Measurements from ENCODE around the gene CLN5. TPM values are rescaled to one million over a fixed set of nuclear protein-coding genes. Genes with fewer than 3 reads are reported as not detected.

The CLN5 gene
- total RNA-seq, 1 experiment from 2014 or later: 21.4 TPM

- TF ChIP-seq REST (IDR thresholded peaks at IDR 0.05; ENCODE audit: insufficient read depth in 1 of 2, low read depth in 2 of 2, low read length in 1 of 2): peak; percentile 64 to 67
- no peak for TF ChIP-seq CTCF (IDR thresholded peaks at IDR 0.05)
- CTCF ChIA-PET: no interaction called here
- no TSS peak for BruUV-seq (replicated peaks)
Observed at GRCh38 chr13:76954538-76954937, 37.3 kb upstream of the CLN5 start.

GRCh38 chr13:76955193-76955592 is 36.7 kb upstream of the CLN5 start:
- Histone ChIP-seq H3K4me3 (ENCODE audit: low read depth in 2 of 2, low read length in 2 of 2) (no peak overlapping the region), H3K4me1 (ENCODE audit: control insufficient read depth, insufficient read depth, low read length) (no peaks in the 10 kb centered on the region), H3K36me3 (ENCODE audit: control insufficient read depth, insufficient read depth, low read length) (no peaks in the 10 kb centered on the region), H3K9me3 (ENCODE audit: control insufficient read depth, insufficient read depth, low read depth, low read length) (no peaks in the 10 kb centered on the region), H3K27me3 (ENCODE audit: control insufficient read depth, insufficient read depth, low read length) (no peaks in the 10 kb centered on the region), H3K27ac (ENCODE audit: low read length) (no peak overlapping the region)
- POLR2A ChIA-PET: no interaction called here
- DNase-seq (ENCODE audit: low read depth, low spot score) (no peak), ATAC-seq (no peak)
- CTCF ChIA-PET: no interaction called here
- no TSS peak for BruUV-seq (replicated peaks)
- in situ Hi-C loops (cut with HindIII; ENCODE audit: low pct_unique_long_range_greater_than_20kb, low sequenced_read_pairs): no loop called here
- no peak for TF ChIP-seq POLR2AphosphoS5 (IDR thresholded peaks at IDR 0.05; ENCODE audit: low read depth, low read length)
- no peak for TF ChIP-seq REST (IDR thresholded peaks at IDR 0.05; ENCODE audit: insufficient read depth in 1 of 2, low read depth in 2 of 2, low read length in 1 of 2)
- no peak for TF ChIP-seq CTCF (IDR thresholded peaks at IDR 0.05)
- no peak for TF ChIP-seq SIN3A (IDR thresholded peaks at IDR 0.05; ENCODE audit: borderline replicate concordance, insufficient read depth, low read depth, low read length)
- no peak for TF ChIP-seq TCF7L2 (IDR thresholded peaks at IDR 0.05; ENCODE audit: low read depth, low read length)
- intact Hi-C loops (cut with micrococcal nuclease; ENCODE audit: unreplicated experiment): no loop called here

More at GRCh38 chr13:76954538-76954937, 37.3 kb upstream of the CLN5 start:
- ATAC-seq: no peak
- Histone ChIP-seq H3K4me3 (ENCODE audit: low read depth in 2 of 2, low read length in 2 of 2) (no peak overlapping the region), H3K9me3 (ENCODE audit: control insufficient read depth, insufficient read depth, low read depth, low read length) (no peaks in the 10 kb centered on the region), H3K27me3 (ENCODE audit: control insufficient read depth, insufficient read depth, low read length) (no peaks in the 10 kb centered on the region), H3K4me1 (ENCODE audit: control insufficient read depth, insufficient read depth, low read length) (no peaks in the 10 kb centered on the region), H3K27ac (ENCODE audit: low read length) (no peak overlapping the region), H3K36me3 (ENCODE audit: control insufficient read depth, insufficient read depth, low read length) (no peaks in the 10 kb centered on the region)
- in situ Hi-C loops (cut with HindIII; ENCODE audit: low pct_unique_long_range_greater_than_20kb, low sequenced_read_pairs): no loop called here
- intact Hi-C loops (cut with micrococcal nuclease; ENCODE audit: unreplicated experiment): no loop called here
- POLR2A ChIA-PET: no interaction called here
- no peak for DNase-seq (ENCODE audit: low read depth, low spot score)
